Measurements from ENCODE around the gene DOCK9. TPM values are rescaled to one million over a fixed set of nuclear protein-coding genes. Genes with fewer than 3 reads are reported as not detected.
A peak's percentile ranks its signal among the peaks of the same experiment; 100 is the strongest.

The DOCK9 gene
- total and polyA plus RNA-seq, 2 experiments from 2014 or later, result 8.5 to 57.7 TPM

DNA sequence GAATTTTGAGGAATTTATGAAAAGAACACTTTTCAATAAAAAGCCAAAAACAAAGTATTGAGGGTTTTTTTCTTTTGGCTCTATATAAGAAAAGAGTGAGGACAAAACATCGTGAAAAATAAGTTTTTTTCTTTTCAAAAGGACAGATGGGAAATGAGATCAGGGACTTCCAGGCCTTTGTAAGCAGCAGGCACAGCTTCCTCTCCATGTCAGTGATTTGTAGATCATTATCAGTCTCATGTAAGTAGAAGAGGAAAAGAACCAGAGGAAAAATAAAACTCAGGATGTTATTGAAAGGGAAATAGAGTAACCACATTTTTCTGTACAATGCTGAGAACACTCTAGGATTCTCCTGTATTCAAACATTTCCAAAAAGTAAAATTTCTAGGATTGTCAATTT lies 29.9 kb downstream of the DOCK9 start:
- no peak for ATAC-seq
- Histone ChIP-seq H3K27ac (ENCODE audit: low read depth) (no peak overlapping the region), H3K4me3 (no peak overlapping the region), H3K27me3 (ENCODE audit: insufficient read depth) (no peaks in the 10 kb centered on the region), H3K4me2 (no peak overlapping the region), H3K36me3 (ENCODE audit: insufficient read depth) (no peaks in the 10 kb centered on the region), H4K20me1 (replicated peaks; ENCODE audit: insufficient read depth) (no peaks in the 10 kb centered on the region), H3K9me2 (ENCODE audit: insufficient read depth) (0 out of 2 replicates have a peak, but pooled peaks cover 3% of the 10 kb centered on the region), H2AFZ (no peak overlapping the region), H3F3A (replicated peaks; ENCODE audit: low read depth) (no peaks in the 10 kb centered on the region), H3K4me1 (ENCODE audit: insufficient read depth) (0 out of 2 replicates have a peak, but pooled peaks cover 5% of the 10 kb centered on the region), H3K79me2 (replicated peaks; ENCODE audit: insufficient read depth) (no peaks in the 10 kb centered on the region)
- H3K4me1 Mint-ChIP-seq, result peaks cover 17% of the 10 kb centered on the region
- H3K36me3 Mint-ChIP-seq (ENCODE audit: low read depth), result no peaks in the 10 kb centered on the region
- no peak for TF ChIP-seq POLR2AphosphoS5 (IDR thresholded peaks at IDR 0.05; ENCODE audit: low read depth)
- no peaks in the 10 kb centered on the region for H3K27me3 Mint-ChIP-seq (ENCODE audit: insufficient read depth, low read depth, poor library complexity)
- H3K9me3 Mint-ChIP-seq, result no peaks in the 10 kb centered on the region
- H3K27ac Mint-ChIP-seq, result no peak overlapping the region
- no peak for DNase-seq (ENCODE audit: low spot score)
- no peak overlapping the region for H3K4me3 Mint-ChIP-seq

DNA sequence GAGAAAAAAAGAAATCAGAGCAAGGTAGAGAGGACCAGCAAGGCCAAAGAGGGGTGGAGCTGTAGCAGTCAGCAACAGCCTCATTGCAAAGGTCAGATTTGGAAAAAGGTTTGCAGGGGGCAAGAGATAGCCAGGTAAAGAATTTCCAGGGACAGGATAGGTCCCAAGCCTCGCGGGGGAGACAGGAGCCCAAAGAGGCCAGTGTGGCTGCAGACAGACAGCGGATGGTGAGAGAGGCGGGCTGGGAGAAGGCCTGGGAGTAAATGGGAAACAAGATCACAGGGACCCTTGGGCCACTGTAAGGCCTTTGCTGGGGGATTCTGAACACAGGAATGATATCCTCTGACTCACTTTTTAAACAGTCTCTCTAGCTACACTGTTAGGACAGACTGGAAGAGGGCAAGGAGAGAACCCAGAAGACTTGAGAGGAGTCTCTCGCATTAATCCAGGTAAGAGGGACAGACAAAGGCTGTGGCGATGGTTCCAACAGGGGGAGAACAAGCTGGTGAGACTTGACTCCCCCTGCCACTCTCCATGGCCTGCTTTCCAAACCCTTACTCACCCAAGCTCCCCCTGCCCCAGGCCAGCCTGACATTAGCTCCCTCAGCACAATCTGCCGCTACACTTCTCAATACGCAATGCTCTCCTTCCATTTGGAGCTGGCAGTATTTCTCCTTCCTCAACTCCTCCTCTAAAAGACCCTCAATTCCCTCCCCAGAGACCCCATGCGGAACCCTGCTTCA lies 31.8 kb downstream of the DOCK9 start:
- H3K4me3 Mint-ChIP-seq, result no peak overlapping the region
- Histone ChIP-seq H3K4me1 (ENCODE audit: insufficient read depth) (0 out of 2 replicates have a peak, but pooled peaks cover 5% of the 10 kb centered on the region), H3K9me2 (ENCODE audit: insufficient read depth) (0 out of 2 replicates have a peak, but pooled peaks cover 3% of the 10 kb centered on the region), H3K27ac (ENCODE audit: low read depth) (peak overlapping the region; percentile 30; the same call in 1 of the 2 replicates), H3K27me3 (ENCODE audit: insufficient read depth) (no peaks in the 10 kb centered on the region), H2AFZ (no peak overlapping the region), H3K4me2 (no peak overlapping the region), H3K36me3 (ENCODE audit: insufficient read depth) (no peaks in the 10 kb centered on the region), H3F3A (replicated peaks; ENCODE audit: low read depth) (no peaks in the 10 kb centered on the region), H3K4me3 (no peak overlapping the region), H4K20me1 (replicated peaks; ENCODE audit: insufficient read depth) (no peaks in the 10 kb centered on the region), H3K79me2 (replicated peaks; ENCODE audit: insufficient read depth) (no peaks in the 10 kb centered on the region)
- peak; percentile 76 for ATAC-seq
- DNase-seq (ENCODE audit: low spot score), result no peak
- H3K9me3 Mint-ChIP-seq, result no peaks in the 10 kb centered on the region
- peaks cover 17% of the 10 kb centered on the region for H3K4me1 Mint-ChIP-seq
- no peaks in the 10 kb centered on the region for H3K36me3 Mint-ChIP-seq (ENCODE audit: low read depth)
- peak overlapping the region; percentile 60; the same call in 1 of the 2 replicates for H3K27ac Mint-ChIP-seq
- H3K27me3 Mint-ChIP-seq (ENCODE audit: insufficient read depth, low read depth, poor library complexity), result no peaks in the 10 kb centered on the region
- TF ChIP-seq, protein P1, sequence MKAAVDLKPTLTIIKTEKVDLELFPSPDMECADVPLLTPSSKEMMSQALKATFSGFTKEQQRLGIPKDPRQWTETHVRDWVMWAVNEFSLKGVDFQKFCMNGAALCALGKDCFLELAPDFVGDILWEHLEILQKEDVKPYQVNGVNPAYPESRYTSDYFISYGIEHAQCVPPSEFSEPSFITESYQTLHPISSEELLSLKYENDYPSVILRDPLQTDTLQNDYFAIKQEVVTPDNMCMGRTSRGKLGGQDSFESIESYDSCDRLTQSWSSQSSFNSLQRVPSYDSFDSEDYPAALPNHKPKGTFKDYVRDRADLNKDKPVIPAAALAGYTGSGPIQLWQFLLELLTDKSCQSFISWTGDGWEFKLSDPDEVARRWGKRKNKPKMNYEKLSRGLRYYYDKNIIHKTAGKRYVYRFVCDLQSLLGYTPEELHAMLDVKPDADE (IDR thresholded peaks at IDR 0.05), result no peak
- TF ChIP-seq POLR2AphosphoS5 (IDR thresholded peaks at IDR 0.05; ENCODE audit: low read depth), result no peak
- TF ChIP-seq, protein P2, sequence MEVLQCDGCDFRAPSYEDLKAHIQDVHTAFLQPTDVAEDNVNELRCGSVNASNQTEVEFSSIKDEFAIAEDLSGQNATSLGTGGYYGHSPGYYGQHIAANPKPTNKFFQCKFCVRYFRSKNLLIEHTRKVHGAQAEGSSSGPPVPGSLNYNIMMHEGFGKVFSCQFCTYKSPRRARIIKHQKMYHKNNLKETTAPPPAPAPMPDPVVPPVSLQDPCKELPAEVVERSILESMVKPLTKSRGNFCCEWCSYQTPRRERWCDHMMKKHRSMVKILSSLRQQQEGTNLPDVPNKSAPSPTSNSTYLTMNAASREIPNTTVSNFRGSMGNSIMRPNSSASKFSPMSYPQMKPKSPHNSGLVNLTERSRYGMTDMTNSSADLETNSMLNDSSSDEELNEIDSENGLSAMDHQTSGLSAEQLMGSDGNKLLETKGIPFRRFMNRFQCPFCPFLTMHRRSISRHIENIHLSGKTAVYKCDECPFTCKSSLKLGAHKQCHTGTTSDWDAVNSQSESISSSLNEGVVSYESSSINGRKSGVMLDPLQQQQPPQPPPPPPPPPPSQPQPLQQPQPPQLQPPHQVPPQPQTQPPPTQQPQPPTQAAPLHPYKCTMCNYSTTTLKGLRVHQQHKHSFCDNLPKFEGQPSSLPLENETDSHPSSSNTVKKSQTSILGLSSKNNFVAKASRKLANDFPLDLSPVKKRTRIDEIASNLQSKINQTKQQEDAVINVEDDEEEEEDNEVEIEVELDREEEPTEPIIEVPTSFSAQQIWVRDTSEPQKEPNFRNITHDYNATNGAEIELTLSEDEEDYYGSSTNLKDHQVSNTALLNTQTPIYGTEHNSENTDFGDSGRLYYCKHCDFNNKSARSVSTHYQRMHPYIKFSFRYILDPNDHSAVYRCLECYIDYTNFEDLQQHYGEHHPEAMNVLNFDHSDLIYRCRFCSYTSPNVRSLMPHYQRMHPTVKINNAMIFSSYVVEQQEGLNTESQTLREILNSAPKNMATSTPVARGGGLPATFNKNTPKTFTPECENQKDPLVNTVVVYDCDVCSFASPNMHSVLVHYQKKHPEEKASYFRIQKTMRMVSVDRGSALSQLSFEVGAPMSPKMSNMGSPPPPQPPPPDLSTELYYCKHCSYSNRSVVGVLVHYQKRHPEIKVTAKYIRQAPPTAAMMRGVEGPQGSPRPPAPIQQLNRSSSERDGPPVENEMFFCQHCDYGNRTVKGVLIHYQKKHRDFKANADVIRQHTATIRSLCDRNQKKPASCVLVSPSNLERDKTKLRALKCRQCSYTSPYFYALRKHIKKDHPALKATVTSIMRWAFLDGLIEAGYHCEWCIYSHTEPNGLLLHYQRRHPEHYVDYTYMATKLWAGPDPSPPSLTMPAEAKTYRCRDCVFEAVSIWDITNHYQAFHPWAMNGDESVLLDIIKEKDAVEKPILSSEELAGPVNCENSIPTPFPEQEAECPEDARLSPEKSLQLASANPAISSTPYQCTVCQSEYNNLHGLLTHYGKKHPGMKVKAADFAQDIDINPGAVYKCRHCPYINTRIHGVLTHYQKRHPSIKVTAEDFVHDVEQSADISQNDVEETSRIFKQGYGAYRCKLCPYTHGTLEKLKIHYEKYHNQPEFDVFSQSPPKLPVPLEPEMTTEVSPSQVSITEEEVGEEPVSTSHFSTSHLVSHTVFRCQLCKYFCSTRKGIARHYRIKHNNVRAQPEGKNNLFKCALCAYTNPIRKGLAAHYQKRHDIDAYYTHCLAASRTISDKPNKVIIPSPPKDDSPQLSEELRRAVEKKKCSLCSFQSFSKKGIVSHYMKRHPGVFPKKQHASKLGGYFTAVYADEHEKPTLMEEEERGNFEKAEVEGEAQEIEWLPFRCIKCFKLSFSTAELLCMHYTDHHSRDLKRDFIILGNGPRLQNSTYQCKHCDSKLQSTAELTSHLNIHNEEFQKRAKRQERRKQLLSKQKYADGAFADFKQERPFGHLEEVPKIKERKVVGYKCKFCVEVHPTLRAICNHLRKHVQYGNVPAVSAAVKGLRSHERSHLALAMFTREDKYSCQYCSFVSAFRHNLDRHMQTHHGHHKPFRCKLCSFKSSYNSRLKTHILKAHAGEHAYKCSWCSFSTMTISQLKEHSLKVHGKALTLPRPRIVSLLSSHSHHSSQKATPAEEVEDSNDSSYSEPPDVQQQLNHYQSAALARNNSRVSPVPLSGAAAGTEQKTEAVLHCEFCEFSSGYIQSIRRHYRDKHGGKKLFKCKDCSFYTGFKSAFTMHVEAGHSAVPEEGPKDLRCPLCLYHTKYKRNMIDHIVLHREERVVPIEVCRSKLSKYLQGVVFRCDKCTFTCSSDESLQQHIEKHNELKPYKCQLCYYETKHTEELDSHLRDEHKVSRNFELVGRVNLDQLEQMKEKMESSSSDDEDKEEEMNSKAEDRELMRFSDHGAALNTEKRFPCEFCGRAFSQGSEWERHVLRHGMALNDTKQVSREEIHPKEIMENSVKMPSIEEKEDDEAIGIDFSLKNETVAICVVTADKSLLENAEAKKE (CRISPR knock-in tag; IDR thresholded peaks at IDR 0.05), result no peak
- no peak for TF ChIP-seq ZNF331 (CRISPR knock-in tag; IDR thresholded peaks at IDR 0.05; ENCODE audit: low read depth)
- TF ChIP-seq, protein P3, sequence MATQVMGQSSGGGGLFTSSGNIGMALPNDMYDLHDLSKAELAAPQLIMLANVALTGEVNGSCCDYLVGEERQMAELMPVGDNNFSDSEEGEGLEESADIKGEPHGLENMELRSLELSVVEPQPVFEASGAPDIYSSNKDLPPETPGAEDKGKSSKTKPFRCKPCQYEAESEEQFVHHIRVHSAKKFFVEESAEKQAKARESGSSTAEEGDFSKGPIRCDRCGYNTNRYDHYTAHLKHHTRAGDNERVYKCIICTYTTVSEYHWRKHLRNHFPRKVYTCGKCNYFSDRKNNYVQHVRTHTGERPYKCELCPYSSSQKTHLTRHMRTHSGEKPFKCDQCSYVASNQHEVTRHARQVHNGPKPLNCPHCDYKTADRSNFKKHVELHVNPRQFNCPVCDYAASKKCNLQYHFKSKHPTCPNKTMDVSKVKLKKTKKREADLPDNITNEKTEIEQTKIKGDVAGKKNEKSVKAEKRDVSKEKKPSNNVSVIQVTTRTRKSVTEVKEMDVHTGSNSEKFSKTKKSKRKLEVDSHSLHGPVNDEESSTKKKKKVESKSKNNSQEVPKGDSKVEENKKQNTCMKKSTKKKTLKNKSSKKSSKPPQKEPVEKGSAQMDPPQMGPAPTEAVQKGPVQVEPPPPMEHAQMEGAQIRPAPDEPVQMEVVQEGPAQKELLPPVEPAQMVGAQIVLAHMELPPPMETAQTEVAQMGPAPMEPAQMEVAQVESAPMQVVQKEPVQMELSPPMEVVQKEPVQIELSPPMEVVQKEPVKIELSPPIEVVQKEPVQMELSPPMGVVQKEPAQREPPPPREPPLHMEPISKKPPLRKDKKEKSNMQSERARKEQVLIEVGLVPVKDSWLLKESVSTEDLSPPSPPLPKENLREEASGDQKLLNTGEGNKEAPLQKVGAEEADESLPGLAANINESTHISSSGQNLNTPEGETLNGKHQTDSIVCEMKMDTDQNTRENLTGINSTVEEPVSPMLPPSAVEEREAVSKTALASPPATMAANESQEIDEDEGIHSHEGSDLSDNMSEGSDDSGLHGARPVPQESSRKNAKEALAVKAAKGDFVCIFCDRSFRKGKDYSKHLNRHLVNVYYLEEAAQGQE (IDR thresholded peaks at IDR 0.05; ENCODE audit: unreplicated experiment), result no peak
- TF ChIP-seq NANOG (IDR thresholded peaks at IDR 0.05; ENCODE audit: borderline replicate concordance), result no peak
- TF ChIP-seq JUNB (IDR thresholded peaks at IDR 0.05; ENCODE audit: unreplicated experiment), result no peak
- TF ChIP-seq ZNF114 (CRISPR knock-in tag; IDR thresholded peaks at IDR 0.05), result no peak
- no peak for TF ChIP-seq EZH2 (IDR thresholded peaks at IDR 0.05; ENCODE audit: low read depth, unreplicated experiment)
- TF ChIP-seq EZH2phosphoT487 (IDR thresholded peaks at IDR 0.05; ENCODE audit: unreplicated experiment), result no peak
